G401 (cell line): Measurements from ENCODE around the gene JAKMIP3. TPM values are rescaled to one million over a fixed set of nuclear protein-coding genes. Genes with fewer than 3 reads are reported as not detected.

Experiments
- DNase-seq: peaks from one replicate; pipeline ENCODE4 v3.0.0-alpha.2; 2015; ENCODE audit warnings: low spot score
- in situ Hi-C: cut with HindIII; loops from 2 replicates; pipeline ENCODE4 v1.10.0; 2016; ENCODE audit warnings: low sequenced_read_pairs, mixed read lengths
- total RNA-seq: library from RNA; depleted of rRNA; stranded (reverse); fragments of >200 nt; shearing (Covaris generic); gene quantifications from 2 replicates; pipeline ENCODE4 v1.2.3, GENCODE V29; 2014; rRNA removed

The JAKMIP3 gene
- 0.27 TPM in 1 of 2 replicates, not detected in the other for total RNA-seq

DNA sequence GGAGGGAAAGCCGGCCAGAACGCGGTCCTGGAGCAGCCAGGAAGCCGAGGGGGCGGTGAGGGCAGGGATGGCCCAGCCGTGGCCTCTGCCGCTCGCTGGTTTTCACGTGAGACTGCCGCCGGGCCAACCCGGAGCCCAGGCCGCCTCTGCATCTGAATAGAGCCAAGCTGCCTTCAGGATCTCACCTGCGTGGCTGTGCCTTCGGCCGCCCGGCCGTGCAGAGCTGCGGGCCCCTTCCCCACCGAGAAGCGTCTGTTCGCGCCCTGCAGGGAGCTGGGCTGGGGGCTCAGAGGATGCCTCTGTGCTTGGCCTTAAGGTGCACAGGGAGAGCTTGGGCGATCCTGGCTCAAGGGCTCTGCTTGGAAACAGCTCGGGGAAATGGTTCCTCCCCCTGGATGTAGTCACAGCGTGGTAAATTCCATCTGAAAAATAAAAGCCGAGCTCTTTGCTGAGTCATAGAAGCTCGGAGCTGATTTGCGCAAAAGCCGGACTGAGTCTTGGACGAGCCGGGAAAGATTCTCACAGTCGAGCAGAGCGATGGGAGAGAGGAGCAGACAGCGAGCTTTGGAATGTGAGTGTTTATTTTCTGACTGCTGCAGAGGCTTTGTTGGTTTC lies at the start of gene JAKMIP3:
Gene JAKMIP3, plus strand, starts transcription at position 456 of the 615 bp plus-strand sequence. CDS start 38,863 bp downstream, outside the sequence.
- DNase-seq: peak; percentile 91
- in situ Hi-C loops: no loop called here

DNA sequence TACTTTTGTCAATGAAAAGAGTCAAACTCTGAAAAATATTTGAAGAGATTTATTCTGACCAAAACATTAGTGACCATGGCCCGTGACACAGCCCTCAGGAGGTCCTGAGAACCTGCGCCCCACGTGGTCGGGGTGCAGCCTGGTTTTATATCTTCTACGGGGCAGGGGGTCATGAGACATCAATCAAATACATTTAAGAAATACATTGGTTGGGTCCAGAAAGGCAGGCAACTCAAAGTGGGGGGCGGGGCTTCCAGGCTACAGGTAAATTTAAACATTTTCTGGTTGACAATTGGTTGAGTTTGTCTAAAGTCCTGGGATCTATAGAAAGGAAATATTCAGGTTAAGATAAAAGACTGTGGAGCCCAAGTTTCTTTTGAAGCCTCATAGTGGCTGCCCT lies 49.2 kb upstream of the JAKMIP3 start:
- no peak for DNase-seq
- in situ Hi-C loops: no loop called here

DNA sequence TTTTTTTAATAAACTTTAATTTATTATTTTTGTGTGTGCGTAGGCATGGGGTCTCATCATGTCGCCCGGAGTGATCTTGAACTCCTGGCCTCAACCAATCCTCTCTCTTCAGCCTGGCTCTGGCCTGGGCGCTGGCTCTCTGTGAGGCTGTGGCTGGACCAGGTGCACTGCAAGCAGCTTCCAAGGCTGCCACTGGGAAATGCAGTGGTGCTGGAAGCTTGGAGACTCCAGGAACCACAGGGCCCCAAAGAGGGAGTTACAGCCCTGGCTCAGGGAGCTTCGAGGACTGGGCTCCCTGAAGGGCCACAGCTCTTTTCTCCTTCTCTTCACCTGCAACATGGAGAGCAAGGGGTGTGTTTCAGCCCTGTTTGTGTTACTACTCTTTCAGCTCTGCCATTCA lies 47.3 kb upstream of the JAKMIP3 start:
- in situ Hi-C loops: no loop called here
- DNase-seq: no peak

DNA sequence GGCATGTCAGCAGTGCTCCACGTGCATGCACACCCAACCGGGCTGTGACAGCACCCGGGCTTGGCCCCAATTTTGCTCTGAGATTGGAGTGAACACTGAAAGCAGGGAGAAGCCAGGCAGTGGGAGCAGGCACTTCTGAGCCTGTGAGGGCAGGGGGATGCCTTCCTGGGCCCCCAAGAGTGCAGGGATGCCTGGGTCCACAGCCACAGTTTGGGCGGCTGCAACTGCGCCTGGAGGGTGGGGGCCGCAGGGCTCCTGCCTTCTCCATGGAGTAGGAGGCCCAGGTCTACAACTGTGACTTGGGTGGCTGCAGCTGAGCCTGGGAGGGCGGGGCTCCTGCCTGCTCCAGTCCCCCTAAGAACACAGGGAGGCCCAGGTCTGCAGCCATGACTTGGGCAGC lies 46.4 kb upstream of the JAKMIP3 start:
- no peak for DNase-seq
- in situ Hi-C loops: no loop called here

DNA sequence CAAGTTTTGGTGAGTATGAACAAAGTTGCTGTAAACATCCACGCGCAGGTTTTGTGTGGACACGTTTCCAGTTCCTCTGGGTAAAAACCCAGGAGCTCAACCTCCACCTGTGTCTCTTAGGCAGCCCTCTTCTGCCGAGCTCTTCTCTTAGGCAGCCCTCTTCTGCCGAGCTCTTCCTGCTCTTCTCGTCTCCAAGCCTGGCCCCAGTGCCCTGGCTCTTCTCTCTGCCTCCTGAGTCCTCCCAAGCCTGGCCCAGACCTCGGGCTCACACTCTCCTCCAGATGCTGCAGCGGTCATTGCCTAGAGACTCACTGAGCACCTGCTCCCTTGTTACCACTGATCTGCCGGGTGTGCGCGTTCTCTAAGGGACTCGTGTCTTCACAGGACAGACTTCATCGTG lies 45.3 kb upstream of the JAKMIP3 start:
- no peak for DNase-seq
- in situ Hi-C loops: no loop called here

DNA sequence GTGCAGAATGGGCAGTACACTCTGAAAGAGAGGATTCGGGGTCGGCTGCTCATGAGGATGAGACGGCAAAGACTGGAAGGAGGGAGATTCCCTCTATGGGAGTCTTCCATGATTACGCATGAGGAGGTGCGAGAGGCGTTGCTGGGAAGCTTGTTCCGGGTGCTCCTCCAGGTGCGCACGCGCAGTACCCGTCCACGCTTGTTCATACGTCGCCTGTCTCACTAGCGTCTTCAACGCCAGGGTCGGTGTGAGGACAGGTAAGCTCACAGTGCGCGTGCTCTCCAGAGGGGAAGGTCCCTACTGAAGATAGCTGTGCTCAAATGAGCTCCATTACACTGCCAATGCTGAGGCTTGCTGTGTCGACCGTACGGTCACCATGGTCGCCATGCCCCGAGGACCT lies 44.7 kb upstream of the JAKMIP3 start:
- in situ Hi-C loops: no loop called here
- DNase-seq: no peak

DNA sequence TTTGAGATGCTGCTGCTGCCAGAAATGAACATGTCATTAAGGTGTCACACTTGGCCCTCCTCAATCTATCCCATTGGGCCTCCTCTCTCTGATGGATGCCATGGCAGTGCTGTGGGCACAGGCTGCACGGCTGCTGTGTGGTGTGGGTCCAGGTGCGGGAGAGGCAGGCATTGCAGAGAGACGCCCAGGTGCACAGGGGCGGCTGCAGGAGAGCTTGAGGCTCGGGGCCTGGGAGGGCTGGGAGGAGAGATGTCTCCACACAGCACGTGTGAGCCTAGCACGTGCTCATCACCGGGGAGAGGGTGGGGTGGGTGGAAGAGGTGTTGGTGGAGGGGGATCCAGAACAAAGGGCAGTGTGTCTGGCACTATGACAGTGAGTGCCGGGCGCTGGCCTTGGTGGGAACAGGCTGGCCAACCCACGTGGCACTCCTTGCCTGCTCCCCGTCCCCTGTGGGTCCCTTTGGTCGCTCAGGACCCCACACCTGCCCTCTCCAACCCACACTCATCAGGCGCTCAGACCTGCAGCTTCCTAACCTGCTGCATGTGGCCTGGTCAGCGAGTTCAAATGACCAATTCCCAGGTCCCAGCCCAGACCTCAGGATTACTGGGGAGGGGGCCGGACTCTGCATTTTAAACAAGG lies 44.1 kb upstream of the JAKMIP3 start:
- in situ Hi-C loops: no loop called here
- DNase-seq: no peak

DNA sequence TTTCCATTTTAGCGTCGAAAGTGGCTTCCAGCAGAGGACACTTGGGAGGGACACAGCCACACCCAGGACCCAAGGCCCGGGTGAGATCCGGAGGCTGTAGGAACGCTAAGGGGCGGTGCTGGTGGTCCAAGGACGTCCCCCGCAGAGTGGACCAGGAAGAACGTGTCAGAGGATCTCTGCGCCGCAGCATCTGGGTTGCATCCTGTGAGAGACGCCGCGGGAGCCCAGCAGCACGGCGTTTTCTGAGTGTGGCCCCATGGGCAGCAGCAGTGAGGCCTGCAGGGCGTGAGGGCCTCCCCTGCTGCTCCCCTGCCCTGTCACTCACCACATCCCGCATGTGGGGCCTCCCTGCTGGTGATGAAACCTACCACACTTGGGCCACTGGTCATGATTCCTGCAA lies 43.5 kb upstream of the JAKMIP3 start:
- DNase-seq: no peak
- in situ Hi-C loops: no loop called here

DNA sequence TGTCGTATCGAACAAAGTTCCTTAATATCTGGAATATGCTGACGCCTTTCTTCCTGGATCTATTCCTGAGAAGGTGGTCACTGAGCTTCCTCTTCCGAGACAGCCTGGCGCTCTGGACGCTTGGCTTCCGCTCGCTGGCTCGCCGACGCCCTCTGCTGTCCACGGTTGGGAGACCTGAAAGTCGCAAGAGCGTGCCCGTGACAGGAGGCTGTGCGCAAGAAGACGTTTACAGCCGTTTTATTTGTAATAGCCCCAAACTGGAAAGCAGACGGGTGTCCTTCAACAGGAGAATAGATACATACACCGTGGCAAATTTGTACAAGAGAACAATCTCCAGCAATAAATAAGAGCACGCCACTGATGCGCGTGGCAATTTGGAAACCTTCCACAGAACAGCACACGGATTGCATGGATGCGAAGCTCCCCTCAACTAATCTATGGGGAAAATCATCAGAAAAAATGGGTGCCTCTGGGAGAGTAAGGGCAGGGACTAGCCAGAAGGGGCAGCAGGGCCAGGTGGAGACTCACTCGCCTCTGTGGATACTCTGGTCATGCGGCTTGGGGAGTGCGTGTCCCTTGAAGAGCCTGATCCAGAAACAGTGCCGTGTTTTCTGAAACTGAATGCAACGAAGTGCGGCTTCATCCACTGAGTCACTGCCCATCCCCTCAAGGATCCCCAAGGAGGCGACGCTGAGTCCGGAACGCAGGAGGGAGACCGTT lies 42.5 kb upstream of the JAKMIP3 start:
- peak; percentile 87 for DNase-seq
- in situ Hi-C loops: no loop called here

DNA sequence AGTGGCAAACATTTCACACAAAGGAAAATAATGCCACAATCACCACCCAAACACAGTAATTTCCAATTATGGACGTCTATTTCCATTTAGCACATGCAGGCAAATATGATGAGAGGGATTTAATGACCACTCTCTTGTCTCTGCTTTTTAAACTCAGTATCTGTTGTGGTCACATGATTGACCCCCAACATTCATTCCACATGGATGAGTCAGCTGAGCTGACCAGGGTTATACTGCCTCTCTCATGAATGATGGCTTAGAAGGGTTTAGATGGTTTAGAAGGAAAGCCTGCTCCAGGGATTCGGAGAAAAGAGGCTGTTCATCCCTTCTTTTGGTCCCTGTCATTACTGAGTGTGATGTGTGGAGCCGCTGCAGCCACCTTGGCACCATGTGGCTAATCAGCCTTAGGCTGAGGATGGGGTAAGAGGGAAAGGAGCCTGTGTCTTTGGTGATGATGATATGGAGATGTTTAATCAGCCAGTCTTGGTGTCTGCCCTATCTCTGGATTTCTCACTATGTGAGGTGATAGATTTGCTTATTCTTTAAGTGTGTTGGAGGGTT lies 38.2 kb upstream of the JAKMIP3 start:
- in situ Hi-C loops: no loop called here
- no peak for DNase-seq

DNA sequence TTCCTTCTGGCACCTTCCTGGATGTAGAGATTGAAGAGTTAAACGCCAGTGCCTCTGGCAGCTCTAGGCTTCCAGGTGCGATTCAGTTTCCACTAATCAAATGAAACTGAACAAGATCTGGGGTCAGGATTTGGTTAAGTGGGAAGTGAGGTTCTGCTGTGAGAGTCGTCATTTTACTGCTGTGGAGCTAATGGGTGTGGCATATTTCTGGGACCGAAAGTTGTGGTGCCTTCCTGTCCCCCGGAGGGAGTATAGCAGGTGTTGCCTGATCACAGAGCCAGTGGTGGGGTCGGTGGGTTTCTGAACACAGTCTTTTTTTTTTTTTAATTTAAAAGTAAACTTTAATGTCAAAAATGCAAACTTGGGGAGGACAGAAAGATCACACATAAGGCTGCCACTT lies 37.0 kb upstream of the JAKMIP3 start:
- DNase-seq: no peak
- in situ Hi-C loops: no loop called here

DNA sequence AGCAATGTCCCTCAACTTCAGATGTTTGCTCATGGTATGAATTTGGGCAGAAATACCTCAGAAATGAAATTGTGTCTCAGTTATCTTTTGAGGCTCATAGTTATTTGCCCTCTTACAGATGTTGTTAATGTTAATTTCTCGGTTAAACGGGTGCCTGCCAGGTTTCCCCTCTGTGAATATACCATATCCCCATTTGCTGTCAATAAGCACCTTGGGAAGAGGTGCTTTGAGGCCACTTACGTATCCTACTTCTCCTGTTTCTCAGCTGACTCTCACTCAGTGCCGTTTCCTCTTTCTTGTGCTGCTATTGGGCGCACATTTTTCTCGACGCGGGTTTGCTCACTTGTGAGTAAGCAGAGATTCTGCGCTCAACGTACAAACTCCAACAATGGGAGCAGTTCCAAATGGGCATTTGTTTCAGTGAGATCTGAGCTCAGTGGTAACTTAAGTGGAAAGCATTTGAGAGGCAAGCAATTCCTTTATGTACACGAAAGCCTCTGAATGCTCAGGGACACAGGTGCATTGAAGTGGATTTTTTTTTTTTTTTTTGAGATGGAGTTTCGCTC lies 34.8 kb upstream of the JAKMIP3 start:
- in situ Hi-C loops: no loop called here

DNA sequence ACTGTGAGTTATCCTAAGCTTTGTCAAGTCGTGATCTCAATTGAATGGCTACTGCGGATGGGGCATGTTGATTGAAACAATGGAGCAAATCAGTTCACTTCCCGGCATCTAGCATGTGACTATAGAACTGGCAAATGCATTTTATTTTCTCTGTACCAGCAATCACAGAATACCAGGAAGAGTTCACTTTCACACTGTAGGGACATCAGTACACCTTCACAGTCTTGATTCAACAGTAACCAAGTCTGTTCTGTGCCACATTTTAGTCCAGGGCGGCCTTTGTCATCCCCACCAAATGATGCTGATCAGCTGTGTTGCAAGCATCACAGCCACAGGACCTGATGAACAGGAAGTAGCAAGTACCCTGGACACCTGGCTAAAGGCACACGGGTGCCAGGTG lies 32.1 kb upstream of the JAKMIP3 start:
- in situ Hi-C loops: no loop called here
- DNase-seq: no peak

More for the DNA sequence above, 34.8 kb upstream of the JAKMIP3 start:
- no peak for DNase-seq

DNA sequence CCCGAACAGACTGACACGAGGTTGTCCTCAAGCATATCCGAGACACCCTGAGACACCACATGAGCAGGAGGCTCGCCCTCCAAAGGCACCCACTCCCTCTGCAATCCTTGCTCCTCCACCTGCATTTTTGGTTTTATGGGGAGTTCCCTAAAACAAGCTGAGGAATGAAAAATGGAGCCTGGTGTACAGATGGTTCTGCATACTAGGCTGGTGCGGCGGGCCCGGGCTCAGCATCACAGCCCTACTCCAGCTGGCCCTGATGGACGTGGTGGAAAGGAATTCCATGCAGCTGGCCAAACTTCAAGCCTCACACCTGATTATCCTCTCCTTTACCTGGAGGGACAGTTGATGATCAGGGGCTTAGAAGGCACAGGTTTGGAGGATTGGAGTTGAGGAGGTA lies 30.3 kb upstream of the JAKMIP3 start:
- in situ Hi-C loops: no loop called here

DNA sequence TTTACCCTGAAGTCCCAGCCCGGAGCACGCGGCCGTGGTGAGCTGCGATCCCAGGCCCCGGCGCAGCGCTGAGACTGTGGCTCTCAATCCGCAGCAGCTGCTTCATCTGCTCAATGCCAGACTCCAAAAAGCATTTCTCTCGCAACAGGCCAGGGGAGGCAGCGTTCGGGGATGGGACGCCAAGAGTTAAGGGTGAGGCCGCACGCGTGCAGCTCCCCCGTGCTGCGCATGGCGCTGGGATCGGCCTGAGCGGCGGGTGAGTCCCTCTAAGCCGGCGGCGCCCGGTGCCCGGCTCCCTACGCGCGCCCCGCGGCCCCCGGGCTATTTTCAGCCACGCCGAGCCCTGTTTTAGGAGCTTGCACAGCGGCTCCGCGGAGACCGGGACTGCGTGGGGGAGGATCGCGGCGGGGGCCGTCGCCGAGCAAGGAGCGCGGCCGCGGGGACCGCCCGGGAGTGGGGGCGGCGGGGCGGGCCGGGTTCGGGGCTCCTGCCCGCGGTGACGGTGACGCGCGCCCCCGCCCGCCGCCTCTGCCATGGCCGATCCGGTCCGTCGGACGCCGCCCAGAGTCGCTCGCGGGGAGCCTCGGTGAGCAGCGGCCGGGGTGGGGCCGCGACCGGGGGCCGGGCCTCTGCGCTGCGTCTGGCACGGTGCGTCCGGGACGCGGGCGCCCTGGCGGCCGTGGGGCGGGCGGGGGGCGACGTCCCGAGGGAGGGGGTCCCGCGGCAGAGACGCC lies 29.4 kb upstream of the JAKMIP3 start:
- in situ Hi-C loops: no loop called here
- DNase-seq: peak; percentile 46

More for the DNA sequence above, 30.3 kb upstream of the JAKMIP3 start:
- DNase-seq: no peak

DNA sequence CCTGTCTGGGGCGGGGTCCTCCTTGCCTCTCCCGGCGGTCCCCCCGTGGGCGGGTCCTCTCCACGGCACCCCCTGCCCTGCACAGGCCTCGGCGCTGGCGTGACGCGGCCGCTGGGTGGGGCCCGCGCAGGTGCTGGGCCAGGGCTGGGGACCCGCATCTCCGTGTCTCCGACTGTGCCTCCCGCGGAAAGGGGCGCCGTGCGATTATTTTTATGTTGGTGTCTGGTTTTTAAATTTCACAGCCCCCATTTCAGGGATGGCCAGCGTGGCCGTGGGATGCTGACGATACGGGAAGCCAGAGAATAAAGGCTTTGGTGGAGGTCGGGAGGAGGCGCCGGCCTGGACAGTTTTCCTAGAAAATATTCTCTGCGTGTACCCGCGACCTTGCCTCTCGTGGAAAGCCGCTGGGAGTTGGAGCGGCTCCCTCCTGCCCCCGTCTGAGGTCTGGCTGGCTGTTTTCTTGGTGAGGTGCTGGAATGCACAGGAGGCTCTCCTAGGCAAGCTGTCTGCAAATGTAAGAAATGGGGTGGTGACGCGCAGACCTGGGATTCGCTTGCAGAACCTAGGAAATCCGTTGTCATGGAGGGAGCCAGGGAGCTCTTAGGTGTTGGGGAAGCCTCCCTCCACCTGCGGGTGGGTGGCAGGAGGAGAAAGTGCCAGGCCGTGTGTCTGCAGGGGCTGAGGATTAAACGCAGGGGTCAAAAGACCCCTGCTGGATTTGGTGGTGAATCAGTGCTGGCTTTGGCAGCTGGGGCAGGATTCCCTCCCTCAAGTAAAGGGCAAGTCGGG lies 28.7 kb upstream of the JAKMIP3 start:
- in situ Hi-C loops: no loop called here
- DNase-seq: peak; percentile 74

DNA sequence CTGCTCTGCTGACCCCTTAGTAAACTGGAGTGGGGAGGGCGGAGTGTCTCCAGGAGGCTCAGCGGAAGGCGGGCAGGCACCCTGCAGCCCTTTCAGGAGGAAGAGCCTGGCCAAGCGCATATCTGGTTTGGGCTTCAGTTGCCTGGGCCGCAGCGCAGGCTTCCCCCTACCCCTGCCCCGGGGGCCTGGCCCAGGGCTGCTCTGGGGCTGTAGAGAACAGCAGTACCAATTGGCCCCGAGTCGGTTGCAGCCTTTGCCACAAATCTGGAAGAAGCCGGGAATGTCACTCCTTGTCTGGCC lies 28.1 kb upstream of the JAKMIP3 start:
- in situ Hi-C loops: no loop called here
- DNase-seq: peak; percentile 42

DNA sequence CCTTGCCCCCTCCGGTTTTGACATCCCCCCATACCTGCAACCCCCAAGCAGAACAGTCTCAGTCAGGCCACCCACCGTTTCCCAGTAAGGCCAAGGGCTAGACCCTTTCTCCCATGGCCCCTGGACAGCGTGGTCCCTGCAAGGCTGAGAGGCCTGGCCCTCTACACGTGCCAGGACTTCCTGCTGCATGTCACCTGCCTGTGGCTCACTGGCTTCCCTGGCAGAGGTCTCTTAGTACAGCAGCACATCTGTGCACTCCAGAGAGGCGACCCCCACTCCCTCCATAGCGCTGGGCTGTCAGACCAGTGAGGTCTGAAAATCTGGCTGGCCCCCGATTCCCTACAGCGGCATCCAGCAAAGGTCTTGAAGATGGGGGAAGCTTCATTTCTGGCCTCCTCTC lies 26.4 kb upstream of the JAKMIP3 start:
- no peak for DNase-seq
- in situ Hi-C loops: no loop called here

DNA sequence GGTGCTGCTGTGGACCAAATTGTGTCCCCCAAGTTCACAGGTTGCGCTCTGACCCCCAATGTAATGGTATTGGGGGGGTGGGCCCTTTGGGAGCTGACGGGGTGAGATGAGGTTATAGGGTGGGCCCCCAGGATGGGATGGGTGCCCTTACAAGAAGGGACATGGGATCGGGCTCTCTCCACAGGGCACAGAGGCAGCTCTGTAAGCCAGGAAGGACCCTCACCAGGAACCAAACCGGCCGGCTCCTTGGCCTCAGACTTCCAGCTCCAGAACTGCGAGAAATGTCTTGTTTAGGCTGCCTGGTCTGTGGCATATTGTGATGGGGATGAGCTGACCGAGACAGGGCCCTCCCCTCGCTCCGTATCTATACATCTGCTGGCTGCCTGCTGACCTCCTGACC lies 25.7 kb upstream of the JAKMIP3 start:
- in situ Hi-C loops: no loop called here

More for the DNA sequence above, 25.7 kb upstream of the JAKMIP3 start:
- DNase-seq: no peak
